HepG2 (cell line): ENCODE measurements around the gene LHFPL2. TPM values are rescaled to one million over a fixed set of nuclear protein-coding genes. Genes with fewer than 3 reads are reported as not detected.
A peak's percentile ranks its signal among the peaks of the same experiment; 100 is the strongest.

Source experiments
- ARNT2 ChIP-seq: sonication (generic); formaldehyde crosslinking; IDR thresholded peaks from 2 replicates; pipeline ENCODE4 v1.8.0; 2022; ENCODE audit warnings: mild to moderate bottlenecking, low read depth, missing genetic modification reagents, moderate library complexity
- ATAD3A ChIP-seq: sonication (generic); formaldehyde crosslinking; IDR thresholded peaks from 2 replicates; pipeline ENCODE4 v1.4.0; 2020; ENCODE audit warnings: missing genetic modification reagents
- BRCA1 ChIP-seq: sonication (generic); formaldehyde crosslinking; IDR thresholded peaks from 2 replicates; pipeline ENCODE4 v1.4.0; 2020; ENCODE audit warnings: missing genetic modification reagents
- CBX5 ChIP-seq: sonication (generic); formaldehyde crosslinking; IDR thresholded peaks from 2 replicates; pipeline ENCODE4 v1.4.0; 2020; ENCODE audit warnings: missing genetic modification reagents, borderline replicate concordance
- ERF ChIP-seq: IDR thresholded peaks from 2 replicates; pipeline ENCODE4 v1.6.1; 2018; ENCODE audit warnings: missing biosample characterization, missing genetic modification reagents
- FOSL2 ChIP-seq: sonication (generic); formaldehyde crosslinking; IDR thresholded peaks from 2 replicates; pipeline ENCODE4 v1.4.0; 2020; ENCODE audit warnings: missing genetic modification reagents
- HNRNPH1 ChIP-seq: fragments of 200-400 bp; formaldehyde crosslinking; optimal IDR thresholded peaks from 2 replicates; pipeline ENCODE3; 2017; ENCODE audit warnings: mild to moderate bottlenecking, low read depth, low read length
- MIER3 ChIP-seq: IDR thresholded peaks from 2 replicates; pipeline ENCODE4 v1.6.1; 2016; ENCODE audit warnings: missing compliant biosample characterization, borderline replicate concordance
- NFRKB ChIP-seq: fragments of 450-650 bp; IDR thresholded peaks from 2 replicates; pipeline ENCODE4 v1.6.1; 2017
- SIX1 ChIP-seq: sonication (generic); formaldehyde crosslinking; IDR thresholded peaks from 2 replicates; pipeline ENCODE4 v1.4.0; 2020; ENCODE audit warnings: missing genetic modification reagents, borderline replicate concordance
- SP140L ChIP-seq: sonication (generic); formaldehyde crosslinking; IDR thresholded peaks from 2 replicates; pipeline ENCODE4 v1.4.0; 2020; ENCODE audit warnings: missing genetic modification reagents, borderline replicate concordance
- TAF1 ChIP-seq: sonication (generic); formaldehyde crosslinking; IDR thresholded peaks from 2 replicates; pipeline ENCODE4 v1.4.0; 2020; ENCODE audit warnings: missing genetic modification reagents
- ZBTB38 ChIP-seq: sonication (generic); formaldehyde crosslinking; IDR thresholded peaks from 2 replicates; pipeline ENCODE4 v1.5.1; 2020; ENCODE audit warnings: mild to moderate bottlenecking, missing genetic modification reagents
- ZFP90 ChIP-seq: sonication (generic); formaldehyde crosslinking; IDR thresholded peaks from 2 replicates; pipeline ENCODE4 v1.8.0; 2022; ENCODE audit warnings: missing genetic modification reagents, mild to moderate bottlenecking, inconsistent platforms, borderline replicate concordance
- ZMYM2 ChIP-seq: sonication (generic); formaldehyde crosslinking; IDR thresholded peaks from 2 replicates; pipeline ENCODE4 v1.8.0; 2022; ENCODE audit warnings: mild to moderate bottlenecking, missing genetic modification reagents
- ZMYM4 ChIP-seq: sonication (generic); formaldehyde crosslinking; IDR thresholded peaks from 2 replicates; pipeline ENCODE4 v1.8.1; 2023; ENCODE audit warnings: mild to moderate bottlenecking, missing genetic modification reagents
- ZNF124 ChIP-seq: sonication (generic); formaldehyde crosslinking; IDR thresholded peaks from 2 replicates; pipeline ENCODE4 v1.4.0; 2020; ENCODE audit warnings: missing genetic modification reagents
- ZNF468 ChIP-seq: sonication (generic); formaldehyde crosslinking; IDR thresholded peaks from 2 replicates; pipeline ENCODE4 v1.8.0; 2022; ENCODE audit warnings: mild to moderate bottlenecking, moderate library complexity, missing genetic modification reagents
- ZNF615 ChIP-seq: sonication (generic); formaldehyde crosslinking; IDR thresholded peaks from 2 replicates; pipeline ENCODE4 v1.5.0; 2020; ENCODE audit warnings: mild to moderate bottlenecking, missing genetic modification reagents, borderline replicate concordance
- ZNF652 ChIP-seq: IDR thresholded peaks from 2 replicates; pipeline ENCODE4 v1.6.1; 2016; ENCODE audit warnings: low read depth, borderline replicate concordance
- ZSCAN21 ChIP-seq: sonication (generic); formaldehyde crosslinking; IDR thresholded peaks from 2 replicates; pipeline ENCODE4 v1.8.0; 2022; ENCODE audit warnings: mild to moderate bottlenecking, missing genetic modification reagents, moderate library complexity, borderline replicate concordance
- polyA plus RNA-seq, 8 experiments: library from polyadenylated mRNA; depleted of rRNA in 3 of 8; stranded (reverse) in 7 of 8; unstranded in 1 of 8; fragments of >200 nt; fragmentation: Illumina TruSeq in 4 of 8; extraction: Trizol in 4 of 8; gene quantifications; 2 replicates each; pipeline versions ENCODE4 v1.2.1 to v1.2.3, GENCODE V29; 2011 to 2016; ENCODE audit warnings: low read depth in 4 of 8, missing spikeins in 1 of 8, mixed read lengths in 1 of 8; ENCODE audit not compliant: insufficient read depth in 1 of 8
- total RNA-seq, 5 experiments: library from RNA; depleted of rRNA; stranded (reverse); fragments of >200 nt; fragmentation: Illumina TruSeq; extraction: Trizol; gene quantifications; 2 replicates each; pipeline ENCODE4 v1.2.3, GENCODE V29; 2016; ENCODE audit warnings: low read depth in 1 of 5
- TF ChIP-seq, protein P1 (sequence below): sonication (generic); formaldehyde crosslinking; IDR thresholded peaks from 2 replicates; pipeline ENCODE4 v1.5.1; 2020; ENCODE audit warnings: mild to moderate bottlenecking, missing genetic modification reagents, borderline replicate concordance
- TF ChIP-seq, protein P2 (sequence below): sonication (generic); formaldehyde crosslinking; IDR thresholded peaks from 2 replicates; pipeline ENCODE4 v1.4.0; 2020; ENCODE audit warnings: mild to moderate bottlenecking, missing genetic modification reagents
- TF ChIP-seq, protein P3 (sequence below): sonication (generic); formaldehyde crosslinking; IDR thresholded peaks from 2 replicates; pipeline ENCODE4 v1.5.1; 2020; ENCODE audit warnings: mild to moderate bottlenecking, missing genetic modification reagents

The LHFPL2 gene
- total and polyA plus RNA-seq, 2 of the 13 experiments (the other 11 are each of a cell fraction or from before 2014, with no cell fraction given) = 6.0 to 20.0 TPM

DNA sequence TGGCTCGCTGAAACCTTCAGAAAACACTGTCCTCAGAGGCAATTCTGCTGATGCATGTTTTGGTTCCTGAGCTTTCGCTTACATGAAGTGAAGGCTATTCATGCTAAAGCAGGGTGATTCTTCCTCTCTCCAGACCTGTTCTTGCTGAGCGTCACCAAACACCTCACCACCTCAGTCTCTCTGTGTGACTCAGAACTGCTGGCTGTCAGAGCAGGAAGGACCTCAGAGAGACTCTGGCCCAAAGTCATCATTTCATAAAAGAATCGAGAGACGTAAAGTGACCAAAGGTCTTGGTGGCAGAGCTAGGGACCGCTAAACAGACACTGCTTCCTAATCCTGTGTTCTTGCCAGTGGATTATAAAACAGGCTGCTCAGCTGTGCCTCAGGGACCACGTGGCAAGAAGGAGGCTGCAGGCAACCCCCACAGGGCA is 73.8 kb downstream of the LHFPL2 start (continued):
- TF ChIP-seq SIX1 (CRISPR knock-in tag) (no peak), TAF1 (CRISPR knock-in tag) (no peak), SP140L (no peak), ARNT2 (CRISPR knock-in tag) (no peak), ZNF652 (CRISPR knock-in tag) (no peak), ZNF615 (CRISPR knock-in tag) (no peak), CBX5 (CRISPR knock-in tag) (no peak), ZFP90 (no peak), BRCA1 (no peak), ZNF124 (no peak), ZSCAN21 (CRISPR knock-in tag) (no peak), MIER3 (CRISPR knock-in tag) (no peak), ZNF468 (CRISPR knock-in tag) (no peak), FOSL2 (CRISPR knock-in tag) (peak; percentile 45), ZMYM4 (CRISPR knock-in tag) (no peak), ERF (CRISPR knock-in tag) (no peak), HNRNPH1 (no peak), NFRKB (no peak), ZBTB38 (CRISPR knock-in tag) (0 out of 2 replicates have a peak, but pooled peaks have one; percentile 14), ATAD3A (no peak), ZMYM2 (no peak)
- TF ChIP-seq, protein P1, sequence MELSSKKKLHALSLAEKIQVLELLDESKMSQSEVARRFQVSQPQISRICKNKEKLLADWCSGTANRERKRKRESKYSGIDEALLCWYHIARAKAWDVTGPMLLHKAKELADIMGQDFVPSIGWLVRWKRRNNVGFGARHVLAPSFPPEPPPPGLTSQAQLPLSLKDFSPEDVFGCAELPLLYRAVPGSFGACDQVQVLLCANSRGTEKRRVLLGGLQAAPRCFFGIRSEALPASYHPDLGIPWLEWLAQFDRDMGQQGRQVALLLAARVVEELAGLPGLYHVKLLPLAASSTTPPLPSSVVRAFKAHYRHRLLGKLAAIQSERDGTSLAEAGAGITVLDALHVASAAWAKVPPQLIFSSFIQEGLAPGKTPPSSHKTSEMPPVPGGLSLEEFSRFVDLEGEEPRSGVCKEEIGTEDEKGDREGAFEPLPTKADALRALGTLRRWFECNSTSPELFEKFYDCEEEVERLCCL (CRISPR knock-in tag) = no peak
- TF ChIP-seq, protein P2, sequence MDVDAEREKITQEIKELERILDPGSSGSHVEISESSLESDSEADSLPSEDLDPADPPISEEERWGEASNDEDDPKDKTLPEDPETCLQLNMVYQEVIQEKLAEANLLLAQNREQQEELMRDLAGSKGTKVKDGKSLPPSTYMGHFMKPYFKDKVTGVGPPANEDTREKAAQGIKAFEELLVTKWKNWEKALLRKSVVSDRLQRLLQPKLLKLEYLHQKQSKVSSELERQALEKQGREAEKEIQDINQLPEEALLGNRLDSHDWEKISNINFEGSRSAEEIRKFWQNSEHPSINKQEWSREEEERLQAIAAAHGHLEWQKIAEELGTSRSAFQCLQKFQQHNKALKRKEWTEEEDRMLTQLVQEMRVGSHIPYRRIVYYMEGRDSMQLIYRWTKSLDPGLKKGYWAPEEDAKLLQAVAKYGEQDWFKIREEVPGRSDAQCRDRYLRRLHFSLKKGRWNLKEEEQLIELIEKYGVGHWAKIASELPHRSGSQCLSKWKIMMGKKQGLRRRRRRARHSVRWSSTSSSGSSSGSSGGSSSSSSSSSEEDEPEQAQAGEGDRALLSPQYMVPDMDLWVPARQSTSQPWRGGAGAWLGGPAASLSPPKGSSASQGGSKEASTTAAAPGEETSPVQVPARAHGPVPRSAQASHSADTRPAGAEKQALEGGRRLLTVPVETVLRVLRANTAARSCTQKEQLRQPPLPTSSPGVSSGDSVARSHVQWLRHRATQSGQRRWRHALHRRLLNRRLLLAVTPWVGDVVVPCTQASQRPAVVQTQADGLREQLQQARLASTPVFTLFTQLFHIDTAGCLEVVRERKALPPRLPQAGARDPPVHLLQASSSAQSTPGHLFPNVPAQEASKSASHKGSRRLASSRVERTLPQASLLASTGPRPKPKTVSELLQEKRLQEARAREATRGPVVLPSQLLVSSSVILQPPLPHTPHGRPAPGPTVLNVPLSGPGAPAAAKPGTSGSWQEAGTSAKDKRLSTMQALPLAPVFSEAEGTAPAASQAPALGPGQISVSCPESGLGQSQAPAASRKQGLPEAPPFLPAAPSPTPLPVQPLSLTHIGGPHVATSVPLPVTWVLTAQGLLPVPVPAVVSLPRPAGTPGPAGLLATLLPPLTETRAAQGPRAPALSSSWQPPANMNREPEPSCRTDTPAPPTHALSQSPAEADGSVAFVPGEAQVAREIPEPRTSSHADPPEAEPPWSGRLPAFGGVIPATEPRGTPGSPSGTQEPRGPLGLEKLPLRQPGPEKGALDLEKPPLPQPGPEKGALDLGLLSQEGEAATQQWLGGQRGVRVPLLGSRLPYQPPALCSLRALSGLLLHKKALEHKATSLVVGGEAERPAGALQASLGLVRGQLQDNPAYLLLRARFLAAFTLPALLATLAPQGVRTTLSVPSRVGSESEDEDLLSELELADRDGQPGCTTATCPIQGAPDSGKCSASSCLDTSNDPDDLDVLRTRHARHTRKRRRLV (CRISPR knock-in tag) = no peak
- TF ChIP-seq, protein P3, sequence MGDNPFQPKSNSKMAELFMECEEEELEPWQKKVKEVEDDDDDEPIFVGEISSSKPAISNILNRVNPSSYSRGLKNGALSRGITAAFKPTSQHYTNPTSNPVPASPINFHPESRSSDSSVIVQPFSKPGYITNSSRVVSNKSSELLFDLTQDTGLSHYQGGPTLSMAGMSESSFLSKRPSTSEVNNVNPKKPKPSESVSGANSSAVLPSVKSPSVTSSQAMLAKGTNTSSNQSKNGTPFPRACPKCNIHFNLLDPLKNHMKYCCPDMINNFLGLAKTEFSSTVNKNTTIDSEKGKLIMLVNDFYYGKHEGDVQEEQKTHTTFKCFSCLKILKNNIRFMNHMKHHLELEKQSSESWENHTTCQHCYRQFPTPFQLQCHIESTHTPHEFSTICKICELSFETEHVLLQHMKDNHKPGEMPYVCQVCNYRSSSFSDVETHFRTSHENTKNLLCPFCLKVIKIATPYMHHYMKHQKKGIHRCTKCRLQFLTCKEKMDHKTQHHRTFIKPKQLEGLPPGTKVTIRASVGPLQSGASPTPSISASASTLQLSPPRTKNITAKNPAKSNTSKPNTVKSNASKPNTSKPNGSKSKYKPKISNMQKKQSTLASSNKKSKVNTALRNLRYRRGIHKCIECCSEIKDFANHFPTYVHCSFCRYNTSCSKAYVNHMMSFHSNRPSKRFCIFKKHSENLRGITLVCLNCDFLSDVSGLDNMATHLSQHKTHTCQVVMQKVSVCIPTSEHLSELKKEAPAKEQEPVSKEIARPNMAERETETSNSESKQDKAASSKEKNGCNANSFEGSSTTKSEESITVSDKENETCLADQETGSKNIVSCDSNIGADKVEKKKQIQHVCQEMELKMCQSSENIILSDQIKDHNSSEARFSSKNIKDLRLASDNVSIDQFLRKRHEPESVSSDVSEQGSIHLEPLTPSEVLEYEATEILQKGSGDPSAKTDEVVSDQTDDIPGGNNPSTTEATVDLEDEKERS = no peak
